B cell (primary cell): Measurements from ENCODE around the gene OVCA2.

Experiments
- EZH2 ChIP-seq: IDR thresholded peaks from 2 replicates; pipeline ENCODE4 v1.6.1; 2012; ENCODE audit warnings: borderline replicate concordance, low read depth, mild to moderate bottlenecking, moderate library complexity, low read length; ENCODE audit not compliant: insufficient read depth, poor library complexity, severe bottlenecking
- TF ChIP-seq, protein P1 (sequence below): fragments of 200-600 bp; IDR thresholded peaks from one replicate; pipeline ENCODE4 v1.8.0; 2022; ENCODE audit warnings: antibody characterized with exemption, mild to moderate bottlenecking

DNA sequence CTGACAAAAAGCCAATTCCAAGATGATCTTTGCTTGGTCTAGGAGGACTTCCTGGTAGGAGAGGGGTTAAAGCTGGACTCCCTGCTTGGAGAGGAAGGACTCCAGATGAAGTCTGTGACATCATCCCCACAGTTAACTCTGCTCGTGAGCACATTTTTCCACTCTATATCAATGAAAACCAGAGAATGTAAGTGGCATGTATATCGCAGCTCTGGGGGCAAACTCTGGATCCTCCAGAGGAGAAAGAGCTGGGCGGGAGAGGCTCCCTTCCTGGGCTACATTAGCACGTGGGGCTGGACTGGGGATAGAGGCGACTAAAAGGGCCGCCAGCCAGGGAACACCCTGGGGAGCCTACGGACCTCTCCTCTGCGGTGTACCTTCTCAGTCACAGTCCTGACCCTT lies 47.2 kb downstream of the OVCA2 start:
- TF ChIP-seq, protein P1, sequence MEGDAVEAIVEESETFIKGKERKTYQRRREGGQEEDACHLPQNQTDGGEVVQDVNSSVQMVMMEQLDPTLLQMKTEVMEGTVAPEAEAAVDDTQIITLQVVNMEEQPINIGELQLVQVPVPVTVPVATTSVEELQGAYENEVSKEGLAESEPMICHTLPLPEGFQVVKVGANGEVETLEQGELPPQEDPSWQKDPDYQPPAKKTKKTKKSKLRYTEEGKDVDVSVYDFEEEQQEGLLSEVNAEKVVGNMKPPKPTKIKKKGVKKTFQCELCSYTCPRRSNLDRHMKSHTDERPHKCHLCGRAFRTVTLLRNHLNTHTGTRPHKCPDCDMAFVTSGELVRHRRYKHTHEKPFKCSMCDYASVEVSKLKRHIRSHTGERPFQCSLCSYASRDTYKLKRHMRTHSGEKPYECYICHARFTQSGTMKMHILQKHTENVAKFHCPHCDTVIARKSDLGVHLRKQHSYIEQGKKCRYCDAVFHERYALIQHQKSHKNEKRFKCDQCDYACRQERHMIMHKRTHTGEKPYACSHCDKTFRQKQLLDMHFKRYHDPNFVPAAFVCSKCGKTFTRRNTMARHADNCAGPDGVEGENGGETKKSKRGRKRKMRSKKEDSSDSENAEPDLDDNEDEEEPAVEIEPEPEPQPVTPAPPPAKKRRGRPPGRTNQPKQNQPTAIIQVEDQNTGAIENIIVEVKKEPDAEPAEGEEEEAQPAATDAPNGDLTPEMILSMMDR = no peak
- TF ChIP-seq EZH2 = no peak
